ENCODE measurements around the gene MAN2B1. TPM values are rescaled to one million over a fixed set of nuclear protein-coding genes. Genes with fewer than 3 reads are reported as not detected.

MAN2B1 gene
- total and polyA plus RNA-seq, 2 of the 8 experiments (the other 6 are each of a cell fraction or from before 2014, with no cell fraction given), result 55.3 to 76.3 TPM

GRCh38 chr19:12698138-12698537 lies 31.6 kb upstream of the MAN2B1 start:
- Histone ChIP-seq H3K36me3 (ENCODE audit: control insufficient read depth in 2 of 4, insufficient read depth in 4 of 4, low read length in 3 of 4) (peaks cover 19 to 42% (median 25%) of the 10 kb centered on the region in 4 experiments), H2BK5ac (ENCODE audit: low read depth, low read length) (no peak overlapping the region), H4K91ac (replicated peaks; ENCODE audit: insufficient read length, low read length) (no peak overlapping the region), H2AFZ (ENCODE audit: low read length) (no peak overlapping the region), H4K5ac (ENCODE audit: insufficient read length, low read depth, low read length) (no peak overlapping the region), H3K4me3 (ENCODE audit: extremely low read depth in 1 of 4, insufficient read depth in 2 of 4, low read depth in 3 of 4, low read length in 4 of 4) (no peak overlapping the region), H3K27me3 (replicated peaks in 1 of 4; ENCODE audit: control insufficient read depth in 3 of 4, extremely low read depth in 1 of 4, insufficient read depth in 3 of 4, low read length in 3 of 4) (no peaks in the 10 kb centered on the region), H3K18ac (ENCODE audit: extremely low read depth, low read length) (no peak overlapping the region), H3K14ac (ENCODE audit: insufficient read length) (no peak overlapping the region), H3K4me1 (replicated peaks in 1 of 4; ENCODE audit: control insufficient read depth in 3 of 4, insufficient read depth in 4 of 4, low read length in 3 of 4) (peaks cover 0 to 7% (median 4%) of the 10 kb centered on the region in 4 experiments; a peak in 2 of 7 replicates), H3K4me2 (ENCODE audit: insufficient read depth in 1 of 2, low read depth in 2 of 2, low read length in 2 of 2) (no peak overlapping the region), H4K20me1 (replicated peaks in 1 of 2; ENCODE audit: control insufficient read depth in 1 of 2, insufficient read depth in 2 of 2, low read length in 2 of 2) (peaks cover 4 to 6% of the 10 kb centered on the region in 2 experiments), H3K4ac (replicated peaks; ENCODE audit: insufficient read length, low read depth, low read length) (no peak overlapping the region), H3K56ac (replicated peaks; ENCODE audit: insufficient read length, low read depth, low read length) (no peak overlapping the region), H4K8ac (ENCODE audit: extremely low read depth, insufficient read depth, low read length) (no peak overlapping the region), H3K79me1 (ENCODE audit: low read depth, low read length) (no peaks in the 10 kb centered on the region), H2BK12ac (ENCODE audit: low read depth, low read length) (no peak overlapping the region), H2BK15ac (ENCODE audit: low read length) (no peak overlapping the region), H2AK5ac (ENCODE audit: low read depth, low read length) (no peak overlapping the region), H3K9me3 (ENCODE audit: insufficient read depth in 2 of 2, low read depth in 1 of 2, low read length in 1 of 2) (no peaks in the 10 kb centered on the region), H2BK120ac (replicated peaks; ENCODE audit: low read depth, low read length) (no peak overlapping the region), H3K27ac (ENCODE audit: low read depth, low read length) (no peak overlapping the region), H3K23ac (ENCODE audit: insufficient read length) (no peak overlapping the region), H2BK20ac (ENCODE audit: low read length) (no peak overlapping the region), H3K23me2 (ENCODE audit: low read depth, low read length) (peaks cover 7% of the 10 kb centered on the region; the same call in 1 of the 2 replicates), H3K79me2 (ENCODE audit: control insufficient read depth in 1 of 2, insufficient read depth in 2 of 2, low read length in 2 of 2) (no peaks in the 10 kb centered on the region), H3K9ac (replicated peaks in 1 of 4; ENCODE audit: extremely low read depth in 1 of 4, low read depth in 3 of 4, low read length in 3 of 4) (no peak overlapping the region)
- FAIRE-seq (no peak), DNase-seq (ENCODE audit: low read depth in 1 of 2, low spot score in 2 of 2) (no peak)
- ChIA-PET CTCF (ENCODE audit: partially characterized antibody) (interaction anchor here (1.2 to 1.7 kb wide), 4 partner anchors 16 to 187 kb away, joined by 3 to 6 read pairs (median 4); no protein-coding TSS in a partner anchor), POLR2A (ENCODE audit: partially characterized antibody) (interaction anchor here (0.7 to 9.2 kb wide), 11 partner anchors 10 to 64 kb away, joined by 3 to 93 read pairs (median 7); partner anchors contain the start of genes DHPS, GET3, GNG14 and TNPO2)
- WGBS, 2 experiments (ENCODE audit: extremely low coverage in 1 of 2, insufficient coverage in 1 of 2, insufficient read length in 1 of 2, insufficient replicate concordance in 2 of 2, low coverage in 1 of 2, low lambda C conversion rate in 2 of 2, missing lambda C conversion rate in 1 of 2), result 88% methylated on average over 6 of the region's 6 CpGs; no CpG with 5 or more reads in 1 of the 2 experiments
- no peak for TF ChIP-seq SIN3A (conservative IDR thresholded peaks at IDR 0.05 in 1 of 2, IDR thresholded peaks at IDR 0.05 in 1 of 2; ENCODE audit: low read depth in 1 of 2, low read length in 2 of 2)
- no peak for TF ChIP-seq CHD2 (IDR thresholded peaks at IDR 0.05; ENCODE audit: low read length)
- no peak for TF ChIP-seq YY1 (IDR thresholded peaks at IDR 0.05; ENCODE audit: low read depth, low read length)
- no peak for TF ChIP-seq SP1 (IDR thresholded peaks at IDR 0.05; ENCODE audit: low read depth, low read length)
- TF ChIP-seq BACH1 (IDR thresholded peaks at IDR 0.05; ENCODE audit: low read length), result no peak
- TF ChIP-seq EP300 (IDR thresholded peaks at IDR 0.05; ENCODE audit: borderline replicate concordance in 1 of 2, low read depth in 2 of 2, low read length in 2 of 2), result no peak
- TF ChIP-seq CBX5 (IDR thresholded peaks at IDR 0.05; ENCODE audit: low read depth, low read length), result no peak
- TF ChIP-seq RBBP5 (IDR thresholded peaks at IDR 0.05; ENCODE audit: borderline replicate concordance, low read depth, low read length), result no peak
- TF ChIP-seq SP4 (IDR thresholded peaks at IDR 0.05; ENCODE audit: low read length), result no peak
- no peak for TF ChIP-seq KDM5A (IDR thresholded peaks at IDR 0.05; ENCODE audit: low read length)
- TF ChIP-seq ASH2L (IDR thresholded peaks at IDR 0.05; ENCODE audit: low read length), result no peak
- no peak for TF ChIP-seq TEAD4 (IDR thresholded peaks at IDR 0.05; ENCODE audit: low read depth, low read length)
- no peak for TF ChIP-seq CEBPB (IDR thresholded peaks at IDR 0.05; ENCODE audit: low read depth, low read length)
- no peak for TF ChIP-seq RAD21 (IDR thresholded peaks at IDR 0.05 in 1 of 2, conservative IDR thresholded peaks at IDR 0.05 in 1 of 2; ENCODE audit: low read depth in 2 of 2, low read length in 2 of 2)
